CD14-positive monocyte (primary cell): Measurements from ENCODE around the gene FAU. TPM values are rescaled to one million over a fixed set of nuclear protein-coding genes. Genes with fewer than 3 reads are reported as not detected.

Source experiments
- DNase-seq, 3 donors: peaks; one replicate each; pipeline ENCODE4 v3.0.0-alpha.2; 2011 to 2022
- H2AFZ ChIP-seq: 2 replicates; pipeline ENCODE4 v1.6.0; 2012; ENCODE audit warnings: mild to moderate bottlenecking, low read depth, low read length, inconsistent platforms; ENCODE audit not compliant: insufficient read depth, poor library complexity, severe bottlenecking
- H3K27ac ChIP-seq, 2 donors: 1 replicate in 1 of 2; 2 replicates in 1 of 2; pipeline ENCODE4 v1.5.1; 2012 to 2013; ENCODE audit warnings: low read length in 2 of 2, control low read depth in 1 of 2, inconsistent platforms in 1 of 2, low read depth in 1 of 2, mild to moderate bottlenecking in 1 of 2
- H3K27me3 ChIP-seq, 2 donors: one replicate each; pipeline versions ENCODE4 v1.6.0 to v1.6.1; 2011 to 2013; ENCODE audit warnings: low read length in 2 of 2; ENCODE audit not compliant: control insufficient read depth in 2 of 2, insufficient read depth in 2 of 2
- H3K36me3 ChIP-seq, 2 donors: replicated peaks in 1 of 2; 1 replicate in 1 of 2; 2 replicates in 1 of 2; pipeline versions ENCODE4 v1.5.1 to v1.6.1; 2012 to 2013; ENCODE audit warnings: low read length in 2 of 2, control low read depth in 1 of 2, inconsistent platforms in 1 of 2, mild to moderate bottlenecking in 1 of 2; ENCODE audit not compliant: insufficient read depth in 2 of 2, control insufficient read depth in 1 of 2
- H3K4me1 ChIP-seq, 2 donors: 1 replicate in 1 of 2; 2 replicates in 1 of 2; pipeline versions ENCODE4 v1.5.1 to v1.6.1; 2012 to 2013; ENCODE audit warnings: low read length in 2 of 2, control low read depth in 1 of 2, inconsistent platforms in 1 of 2, mild to moderate bottlenecking in 1 of 2, moderate library complexity in 1 of 2; ENCODE audit not compliant: insufficient read depth in 2 of 2, control insufficient read depth in 1 of 2
- H3K4me2 ChIP-seq: replicated peaks from 2 replicates; pipeline ENCODE3; 2012; ENCODE audit warnings: low read length, moderate library complexity, mild to moderate bottlenecking; ENCODE audit not compliant: poor library complexity, severe bottlenecking; ENCODE audit errors: extremely low read depth
- H3K4me3 ChIP-seq, 3 experiments: fragments of 200-600 bp in 1 of 3; sonication (generic) in 1 of 3; replicated peaks in 1 of 3; 1 replicate in 2 of 3; 2 replicates in 1 of 3; pipeline ENCODE4 v1.5.1; 2011 to 2013; ENCODE audit warnings: low read length in 3 of 3, mild to moderate bottlenecking in 3 of 3, control low read depth in 2 of 3, low read depth in 2 of 3, inconsistent platforms in 1 of 3, moderate library complexity in 1 of 3
- H3K79me2 ChIP-seq: 2 replicates; pipeline ENCODE4 v1.6.0; 2012; ENCODE audit warnings: mild to moderate bottlenecking, control low read depth, inconsistent platforms, low read length, moderate library complexity; ENCODE audit not compliant: insufficient read depth
- H3K9ac ChIP-seq: 2 replicates; pipeline ENCODE4 v1.6.0; 2017; ENCODE audit warnings: low read length, mild to moderate bottlenecking; ENCODE audit not compliant: insufficient read depth, poor library complexity, severe bottlenecking
- H3K9me3 ChIP-seq, 2 donors: replicated peaks in 1 of 2; 1 replicate in 1 of 2; 2 replicates in 1 of 2; pipeline versions ENCODE4 v1.5.1 to v1.6.1; 2012 to 2013; ENCODE audit warnings: low read length in 2 of 2, control low read depth in 1 of 2; ENCODE audit not compliant: control insufficient read depth in 1 of 2, insufficient read depth in 1 of 2
- H4K20me1 ChIP-seq: 2 replicates; pipeline ENCODE4 v1.6.0; 2012; ENCODE audit warnings: mild to moderate bottlenecking, low read length, control low read depth, moderate library complexity; ENCODE audit not compliant: insufficient read depth
- H3K27ac Mint-ChIP-seq, 7 donors: one replicate each; pipeline ENCODE4 v1.8.0; 2020; ENCODE audit warnings: mild to moderate bottlenecking in 7 of 7, mixed read lengths in 7 of 7, moderate library complexity in 6 of 7, inconsistent platforms in 2 of 7
- H3K27me3 Mint-ChIP-seq, 3 donors: one replicate each; pipeline ENCODE4 v1.8.0; 2021 to 2022; ENCODE audit warnings: low read depth in 3 of 3, mild to moderate bottlenecking in 3 of 3, mixed read lengths in 3 of 3, moderate library complexity in 3 of 3, inconsistent platforms in 1 of 3
- H3K36me3 Mint-ChIP-seq, 2 donors: one replicate each; pipeline ENCODE4 v1.8.0; 2020; ENCODE audit warnings: mixed read lengths in 2 of 2, inconsistent platforms in 1 of 2, mild to moderate bottlenecking in 1 of 2
- H3K4me1 Mint-ChIP-seq: one replicate; pipeline ENCODE4 v1.8.0; 2020; ENCODE audit warnings: mild to moderate bottlenecking, mixed read lengths
- H3K4me3 Mint-ChIP-seq, 2 donors: one replicate each; pipeline ENCODE4 v1.8.0; 2020; ENCODE audit warnings: mild to moderate bottlenecking in 2 of 2, mixed read lengths in 2 of 2, moderate library complexity in 1 of 2
- H3K9me3 Mint-ChIP-seq, 7 donors: one replicate each; pipeline ENCODE4 v1.8.0; 2020 to 2022; ENCODE audit warnings: mixed read lengths in 7 of 7, mild to moderate bottlenecking in 6 of 7, moderate library complexity in 6 of 7, inconsistent platforms in 2 of 7
- WGBS: methylation state at CpG from one replicate; pipeline ENCODE4 v1.1.5; 2013; ENCODE audit warnings: missing lambda C conversion rate; ENCODE audit not compliant: insufficient coverage; 5-methylcytosine and 5-hydroxymethylcytosine counted together
- intact Hi-C, 2 donors: fragments of 100-400 bp; cut with micrococcal nuclease; formaldehyde crosslinking; loops; one replicate each; pipeline versions ENCODE4 v1.15.0 to v1.15.1; 2023
- polyA plus RNA-seq, 3 donors: library from polyadenylated mRNA; depleted of rRNA in 1 of 3; unstranded in 2 of 3; stranded (reverse) in 1 of 3; fragments of 300-500 nt in 2 of 3; fragments of >200 nt in 1 of 3; fragmentation: Illumina TruSeq in 2 of 3; gene quantifications; 1 replicate in 2 of 3; 2 replicates in 1 of 3; pipeline ENCODE4 v1.2.3, GENCODE V29; 2012 to 2021
- TF ChIP-seq, protein P1 (sequence below): fragments of 200-600 bp; IDR thresholded peaks from one replicate; pipeline ENCODE4 v1.8.0; 2022; ENCODE audit warnings: antibody characterized with exemption, mild to moderate bottlenecking

FAU gene
- polyA plus RNA-seq, 3 donors, result 668 to 818 (median 799) TPM

DNA sequence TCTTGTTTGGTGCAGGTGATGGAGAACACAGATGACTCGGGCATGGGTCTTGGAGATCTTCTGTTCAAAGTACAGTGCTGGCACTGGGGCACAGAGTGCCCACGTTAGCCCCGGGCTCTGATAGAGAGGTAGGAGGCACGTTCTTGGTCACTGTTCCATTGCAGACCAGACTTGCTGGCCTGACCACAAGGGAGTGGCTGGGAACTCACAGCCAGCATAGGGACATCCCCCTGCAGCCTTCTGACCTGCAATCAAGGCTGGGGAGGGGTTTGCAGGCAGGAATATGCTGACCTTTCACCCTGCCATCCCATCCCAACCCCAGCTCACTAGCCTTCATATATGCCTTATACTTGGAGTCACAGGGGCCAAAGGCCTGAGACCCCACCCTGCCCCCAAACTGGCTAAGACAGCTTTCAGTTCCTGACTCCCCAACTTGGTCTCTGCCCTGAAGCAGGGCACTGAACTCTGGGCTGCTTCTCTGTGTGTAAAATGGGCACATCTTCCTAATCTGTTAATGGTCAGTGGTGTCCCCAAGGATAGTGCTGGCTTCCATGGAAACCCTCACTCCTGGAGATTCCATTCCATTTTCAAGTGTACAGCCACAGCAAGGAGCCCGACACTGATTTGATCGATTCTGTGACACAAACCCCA, 4.8 kb upstream of the FAU start:
- Histone ChIP-seq H3K9me3 (no peaks in the 10 kb centered on the region), H3K27ac (no peak overlapping the region), H4K20me1 (peaks cover 38% of the 10 kb centered on the region), H3K9ac (no peak overlapping the region), H3K79me2 (peaks cover 42% of the 10 kb centered on the region), H2AFZ (no peak overlapping the region), H3K36me3 (peaks cover 70 to 75% of the 10 kb centered on the region in 2 donors), H3K27me3 (no peaks in the 10 kb centered on the region), H3K4me2 (no peak overlapping the region), H3K4me3 (no peak overlapping the region), H3K4me1 (peaks cover 8 to 10% of the 10 kb centered on the region in 2 donors)
- H3K27me3 Mint-ChIP-seq, result peaks cover 0 to 2% (median 0%) of the 10 kb centered on the region in 3 donors
- WGBS, result 95% methylated on average over 3 of the region's 6 CpGs
- H3K9me3 Mint-ChIP-seq, result no peaks in the 10 kb centered on the region
- no peaks in the 10 kb centered on the region for H3K4me1 Mint-ChIP-seq
- H3K36me3 Mint-ChIP-seq, result peaks cover 62 to 77% of the 10 kb centered on the region in 2 donors
- no peak for DNase-seq
- TF ChIP-seq, protein P1, sequence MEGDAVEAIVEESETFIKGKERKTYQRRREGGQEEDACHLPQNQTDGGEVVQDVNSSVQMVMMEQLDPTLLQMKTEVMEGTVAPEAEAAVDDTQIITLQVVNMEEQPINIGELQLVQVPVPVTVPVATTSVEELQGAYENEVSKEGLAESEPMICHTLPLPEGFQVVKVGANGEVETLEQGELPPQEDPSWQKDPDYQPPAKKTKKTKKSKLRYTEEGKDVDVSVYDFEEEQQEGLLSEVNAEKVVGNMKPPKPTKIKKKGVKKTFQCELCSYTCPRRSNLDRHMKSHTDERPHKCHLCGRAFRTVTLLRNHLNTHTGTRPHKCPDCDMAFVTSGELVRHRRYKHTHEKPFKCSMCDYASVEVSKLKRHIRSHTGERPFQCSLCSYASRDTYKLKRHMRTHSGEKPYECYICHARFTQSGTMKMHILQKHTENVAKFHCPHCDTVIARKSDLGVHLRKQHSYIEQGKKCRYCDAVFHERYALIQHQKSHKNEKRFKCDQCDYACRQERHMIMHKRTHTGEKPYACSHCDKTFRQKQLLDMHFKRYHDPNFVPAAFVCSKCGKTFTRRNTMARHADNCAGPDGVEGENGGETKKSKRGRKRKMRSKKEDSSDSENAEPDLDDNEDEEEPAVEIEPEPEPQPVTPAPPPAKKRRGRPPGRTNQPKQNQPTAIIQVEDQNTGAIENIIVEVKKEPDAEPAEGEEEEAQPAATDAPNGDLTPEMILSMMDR, result no peak
- H3K4me3 Mint-ChIP-seq, result no peak overlapping the region
- peak overlapping the region in 2 of 7 donors; percentile 7 to 11 for H3K27ac Mint-ChIP-seq
- intact Hi-C loops, result no loop called here

DNA sequence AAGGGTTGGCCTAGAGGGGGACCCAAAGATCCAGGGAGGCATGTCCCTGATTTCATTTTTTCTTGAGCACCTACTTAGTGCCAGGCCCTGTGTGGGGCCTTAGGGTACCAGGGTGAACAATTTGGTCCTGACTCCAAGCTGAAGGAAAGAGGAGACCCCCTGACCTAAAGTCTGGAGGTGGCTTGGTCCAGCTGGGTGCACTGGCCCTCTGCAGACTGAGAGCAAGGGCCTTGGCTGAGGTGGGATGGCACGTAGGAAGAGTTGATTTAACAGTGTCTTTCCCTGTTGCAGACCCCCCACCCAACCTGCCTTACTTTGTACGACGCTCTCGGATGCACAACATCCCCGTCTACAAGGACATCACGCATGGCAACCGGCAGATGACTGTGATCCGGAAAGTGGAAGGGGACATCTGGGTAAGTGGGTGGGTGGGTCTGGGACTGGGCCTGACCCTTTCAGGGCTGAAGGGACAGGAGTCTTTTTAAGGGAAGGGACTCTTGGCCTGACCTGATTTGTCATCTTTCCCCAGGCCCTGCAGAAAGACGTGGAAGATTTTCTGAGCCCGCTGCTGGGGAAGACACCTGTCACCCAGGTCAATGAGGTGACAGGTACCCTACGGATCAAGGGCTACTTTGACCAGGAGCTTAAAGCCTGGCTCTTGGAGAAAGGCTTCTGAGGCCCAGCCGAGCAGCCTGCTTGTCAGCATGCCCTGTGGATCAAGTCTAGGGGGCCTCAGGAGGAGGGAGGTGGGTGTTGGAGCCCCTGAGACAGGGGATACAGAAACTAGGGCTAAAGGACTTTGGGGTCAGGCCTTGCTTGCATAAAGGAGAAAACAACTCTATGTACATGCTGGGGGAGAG, 3.5 kb upstream of the FAU start:
- intact Hi-C loops, result no loop called here
- Mint-ChIP-seq H3K27me3 (no peaks in the 10 kb centered on the region), H3K9me3 (no peaks in the 10 kb centered on the region), H3K36me3 (peaks cover 62 to 75% of the 10 kb centered on the region in 2 donors), H3K4me1 (peaks cover 7% of the 10 kb centered on the region), H3K27ac (peak overlapping the region in 2 of 7 donors; percentile 42 to 68), H3K4me3 (no peak overlapping the region)
- Histone ChIP-seq H3K79me2 (peaks cover 46% of the 10 kb centered on the region), H3K4me3 (no peak overlapping the region), H3K4me1 (peaks cover 18 to 23% of the 10 kb centered on the region in 2 donors), H3K9me3 (no peaks in the 10 kb centered on the region), H3K36me3 (peaks cover 64 to 70% of the 10 kb centered on the region in 2 donors), H3K27ac (no peak overlapping the region), H2AFZ (no peak overlapping the region), H3K27me3 (no peaks in the 10 kb centered on the region), H3K9ac (no peak overlapping the region), H4K20me1 (peaks cover 30% of the 10 kb centered on the region), H3K4me2 (no peak overlapping the region)
- WGBS, result 100% methylated on average over 6 of the region's 12 CpGs
- DNase-seq, result no peak
- TF ChIP-seq, protein P1, result no peak
